Mesendoderm (in vitro differentiated cells): ENCODE measurements around the gene PLA2G2F. TPM values are rescaled to one million over a fixed set of nuclear protein-coding genes. Genes with fewer than 3 reads are reported as not detected.

Experiments used
- DNase-seq: peaks from one replicate; pipeline ENCODE4 v3.0.0; 2013
- H2AK5ac ChIP-seq: 2 replicates; pipeline ENCODE4 v1.6.1; 2013; ENCODE audit warnings: low read length, inconsistent platforms
- H2BK120ac ChIP-seq: 2 replicates; pipeline ENCODE4 v1.6.1; 2013; ENCODE audit warnings: low read depth, mild to moderate bottlenecking, low read length, moderate library complexity, mixed read lengths
- H2BK15ac ChIP-seq: replicated peaks from 2 replicates; pipeline ENCODE4 v1.6.1; 2013; ENCODE audit warnings: low read depth, mild to moderate bottlenecking, moderate library complexity
- H2BK5ac ChIP-seq: 2 replicates; pipeline ENCODE4 v1.6.1; 2013; ENCODE audit warnings: low read length, inconsistent platforms
- H3K18ac ChIP-seq: 2 replicates; pipeline ENCODE4 v1.6.1; 2013; ENCODE audit warnings: mild to moderate bottlenecking, low read length, mixed read lengths
- H3K23ac ChIP-seq: one replicate; pipeline ENCODE4 v1.6.1; 2013; ENCODE audit warnings: low read length
- H3K27ac ChIP-seq: 2 replicates; pipeline ENCODE4 v1.5.1; 2013; ENCODE audit warnings: low read depth, mild to moderate bottlenecking, inconsistent platforms, low read length, moderate library complexity
- H3K27me3 ChIP-seq: 2 replicates; pipeline ENCODE4 v1.6.1; 2013; ENCODE audit warnings: low read length, control low read depth, mild to moderate bottlenecking, inconsistent platforms; ENCODE audit not compliant: insufficient read depth, poor library complexity
- H3K36me3 ChIP-seq: 2 replicates; pipeline ENCODE4 v1.6.1; 2013; ENCODE audit warnings: low read length, inconsistent platforms; ENCODE audit not compliant: control insufficient read depth, insufficient read depth
- H3K4ac ChIP-seq: one replicate; pipeline ENCODE4 v1.6.1; 2013; ENCODE audit warnings: low read depth, mild to moderate bottlenecking, low read length, moderate library complexity
- H3K4me1 ChIP-seq: 2 replicates; pipeline ENCODE4 v1.6.1; 2013; ENCODE audit warnings: low read depth, low read length, inconsistent platforms; ENCODE audit not compliant: control insufficient read depth
- H3K4me2 ChIP-seq: 2 replicates; pipeline ENCODE4 v1.6.1; 2013; ENCODE audit warnings: low read length
- H3K4me3 ChIP-seq: 2 replicates; pipeline ENCODE4 v1.5.1; 2013; ENCODE audit warnings: mild to moderate bottlenecking, low read length
- H3K56ac ChIP-seq: one replicate; pipeline ENCODE4 v1.6.1; 2013; ENCODE audit warnings: low read length
- H3K79me1 ChIP-seq: 2 replicates; pipeline ENCODE4 v1.6.1; 2013; ENCODE audit warnings: low read length, inconsistent platforms
- H3K79me2 ChIP-seq: 2 replicates; pipeline ENCODE4 v1.6.1; 2013; ENCODE audit warnings: mild to moderate bottlenecking, low read length; ENCODE audit not compliant: control insufficient read depth, insufficient read depth
- H3K9ac ChIP-seq: 2 replicates; pipeline ENCODE4 v1.6.1; 2013; ENCODE audit warnings: low read length, inconsistent platforms
- H4K5ac ChIP-seq: one replicate; pipeline ENCODE4 v1.6.1; 2013; ENCODE audit warnings: low read length
- H4K8ac ChIP-seq: one replicate; pipeline ENCODE4 v1.6.1; 2013; ENCODE audit warnings: low read depth, mild to moderate bottlenecking, control low read depth, low read length, moderate library complexity
- WGBS: extraction: QIAGEN DNeasy Blood & Tissue Kit; methylation state at CpG from one replicate; pipeline ENCODE4 v1.1.7; 2013; ENCODE audit warnings: low lambda C conversion rate, missing lambda C conversion rate; ENCODE audit not compliant: insufficient coverage; ENCODE audit errors: extremely low coverage; 5-methylcytosine and 5-hydroxymethylcytosine counted together
- polyA plus RNA-seq, 2 experiments: library from polyadenylated mRNA; stranded (reverse); fragments of 200-250 nt; gene quantifications; one replicate each; pipeline ENCODE4 v1.2.3, GENCODE V29; 2013

The PLA2G2F gene
- not detected for polyA plus RNA-seq (2013, experiment 1 of 2)
- not detected for polyA plus RNA-seq (2013, experiment 2 of 2)

- H3K18ac ChIP-seq: no peak within 1 kb of the TSS
- no peak within 1 kb of the TSS for H3K9ac ChIP-seq
- H2BK5ac ChIP-seq: no peak within 1 kb of the TSS
- H3K36me3 ChIP-seq: no peaks in the 10 kb centered on the region
- no peak within 1 kb of the TSS for H3K4me2 ChIP-seq
- H2BK120ac ChIP-seq: no peak within 1 kb of the TSS
- no peak within 1 kb of the TSS for H2AK5ac ChIP-seq
- DNase-seq: no peak
- no peaks in the 10 kb centered on the region for H3K27me3 ChIP-seq
- no peak within 1 kb of the TSS for H3K27ac ChIP-seq
- H3K79me2 ChIP-seq: no peaks in the 10 kb centered on the region
- no peaks in the 10 kb centered on the region for H3K4me1 ChIP-seq
- no peak within 1 kb of the TSS for H4K8ac ChIP-seq
- H3K4me3 ChIP-seq: no peak within 1 kb of the TSS
- no peak within 1 kb of the TSS for H4K5ac ChIP-seq
- no peak within 1 kb of the TSS for H3K56ac ChIP-seq
- H3K23ac ChIP-seq: no peak within 1 kb of the TSS
- H3K4ac ChIP-seq: no peak within 1 kb of the TSS
- no CpG with 5 or more reads among the region's 9 CpGs for WGBS
- no peaks in the 10 kb centered on the region for H3K79me1 ChIP-seq
- no peak within 1 kb of the TSS for H2BK15ac ChIP-seq
Measured at GRCh38 chr1:20138961-20139550, at the start of gene PLA2G2F. TSS of gene PLA2G2F (plus strand) at chr1:20139323. CDS start at chr1:20139428, 105 bp downstream.

- H2AK5ac ChIP-seq: no peak overlapping the region
- no peaks in the 10 kb centered on the region for H3K36me3 ChIP-seq
- no peak overlapping the region for H3K4me3 ChIP-seq
- WGBS: no CpG with 5 or more reads among the region's 19 CpGs
- H3K79me1 ChIP-seq: no peaks in the 10 kb centered on the region
- H3K23ac ChIP-seq: no peak overlapping the region
- no peak overlapping the region for H2BK120ac ChIP-seq
- H3K4me1 ChIP-seq: no peaks in the 10 kb centered on the region
- no peak overlapping the region for H2BK5ac ChIP-seq
- no peaks in the 10 kb centered on the region for H3K27me3 ChIP-seq
- H3K79me2 ChIP-seq: no peaks in the 10 kb centered on the region
- no peak overlapping the region for H3K56ac ChIP-seq
- H3K4me2 ChIP-seq: no peak overlapping the region
- H3K9ac ChIP-seq: no peak overlapping the region
- no peak overlapping the region for H4K8ac ChIP-seq
- no peak overlapping the region for H3K27ac ChIP-seq
- no peak overlapping the region for H4K5ac ChIP-seq
- peak; percentile 75 for DNase-seq
- no peak overlapping the region for H2BK15ac ChIP-seq
- H3K4ac ChIP-seq: no peak overlapping the region
- H3K18ac ChIP-seq: no peak overlapping the region
Measured at GRCh38 chr1:20089328-20090077, 49.6 kb upstream of the PLA2G2F start.

GRCh38 chr1:20090119-20090518 is 49.0 kb upstream of the PLA2G2F start:
- no peak overlapping the region for H3K18ac ChIP-seq
- no CpG with 5 or more reads among the region's 3 CpGs for WGBS
- no peak overlapping the region for H2AK5ac ChIP-seq
- no peaks in the 10 kb centered on the region for H3K79me1 ChIP-seq
- H3K4ac ChIP-seq: no peak overlapping the region
- no peak overlapping the region for H3K4me2 ChIP-seq
- H3K23ac ChIP-seq: no peak overlapping the region
- DNase-seq: no peak
- H3K27me3 ChIP-seq: no peaks in the 10 kb centered on the region
- no peak overlapping the region for H2BK15ac ChIP-seq
- H3K4me1 ChIP-seq: no peaks in the 10 kb centered on the region
- H2BK5ac ChIP-seq: no peak overlapping the region
- H3K79me2 ChIP-seq: no peaks in the 10 kb centered on the region
- no peak overlapping the region for H4K8ac ChIP-seq
- no peak overlapping the region for H2BK120ac ChIP-seq
- H4K5ac ChIP-seq: no peak overlapping the region
- H3K27ac ChIP-seq: no peak overlapping the region
- H3K9ac ChIP-seq: no peak overlapping the region
- H3K36me3 ChIP-seq: no peaks in the 10 kb centered on the region
- no peak overlapping the region for H3K4me3 ChIP-seq
- no peak overlapping the region for H3K56ac ChIP-seq

DNA sequence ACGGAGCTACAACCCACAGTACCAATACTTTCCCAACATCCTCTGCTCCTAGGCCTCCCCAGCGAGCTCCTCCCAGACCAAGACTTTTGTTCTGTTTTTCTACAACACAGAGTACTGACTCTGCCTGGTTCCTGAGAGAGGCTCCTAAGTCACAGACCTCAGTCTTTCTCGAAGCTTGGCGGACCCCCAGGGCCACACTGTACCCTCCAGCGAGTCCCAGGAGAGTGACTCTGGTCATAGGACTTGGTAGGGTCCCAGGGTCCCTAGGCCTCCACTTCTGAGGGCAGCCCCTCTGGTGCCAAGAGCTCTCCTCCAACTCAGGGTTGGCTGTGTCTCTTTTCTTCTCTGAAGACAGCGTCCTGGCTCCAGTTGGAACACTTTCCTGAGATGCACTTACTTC is 48.5 kb upstream of the PLA2G2F start:
- WGBS: no CpG with 5 or more reads among the region's 6 CpGs
- H3K9ac ChIP-seq: no peak overlapping the region

DNA sequence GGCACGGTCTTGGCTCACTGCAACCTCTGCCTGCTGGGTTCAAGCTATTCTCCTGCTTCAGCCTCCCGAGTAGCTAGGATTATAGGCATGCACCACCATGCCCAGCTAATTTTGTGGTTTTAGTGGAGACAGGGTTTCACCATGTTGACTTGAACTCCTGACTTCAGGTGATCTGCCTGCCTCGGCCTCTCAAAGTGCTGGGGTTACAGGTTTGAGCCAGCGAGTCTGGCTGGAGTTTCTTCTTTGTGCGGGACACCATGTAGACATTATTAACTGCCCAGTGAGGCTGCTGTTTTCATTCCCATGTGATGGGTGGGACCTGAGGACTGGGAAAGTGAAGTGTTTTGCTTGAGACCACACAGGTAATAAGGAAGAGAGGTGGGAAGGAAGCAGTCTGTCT is 45.8 kb upstream of the PLA2G2F start:
- no peaks in the 10 kb centered on the region for H3K79me2 ChIP-seq
- H2AK5ac ChIP-seq: no peak overlapping the region
- H3K18ac ChIP-seq: no peak overlapping the region
- no peak overlapping the region for H2BK120ac ChIP-seq
- H4K5ac ChIP-seq: no peak overlapping the region
- no peak overlapping the region for H3K4me2 ChIP-seq
- no peaks in the 10 kb centered on the region for H3K79me1 ChIP-seq
- no peak overlapping the region for H3K4me3 ChIP-seq
- no peak overlapping the region for H2BK5ac ChIP-seq
- no CpG with 5 or more reads among the region's 5 CpGs for WGBS
- no peak overlapping the region for H3K23ac ChIP-seq
- no peak overlapping the region for H3K4ac ChIP-seq
- H4K8ac ChIP-seq: no peak overlapping the region
- no peak overlapping the region for H3K9ac ChIP-seq
- H3K36me3 ChIP-seq: no peaks in the 10 kb centered on the region
- DNase-seq: no peak
- no peak overlapping the region for H3K56ac ChIP-seq
- H3K27me3 ChIP-seq: no peaks in the 10 kb centered on the region
- no peaks in the 10 kb centered on the region for H3K4me1 ChIP-seq
- H2BK15ac ChIP-seq: no peak overlapping the region
- no peak overlapping the region for H3K27ac ChIP-seq

More for the DNA sequence above, 48.5 kb upstream of the PLA2G2F start:
- no peak for DNase-seq
- H4K5ac ChIP-seq: no peak overlapping the region
- no peak overlapping the region for H3K27ac ChIP-seq
- H3K18ac ChIP-seq: no peak overlapping the region
- no peaks in the 10 kb centered on the region for H3K79me1 ChIP-seq
- no peak overlapping the region for H3K56ac ChIP-seq
- no peak overlapping the region for H2BK5ac ChIP-seq
- no peak overlapping the region for H2BK15ac ChIP-seq
- no peaks in the 10 kb centered on the region for H3K79me2 ChIP-seq
- no peak overlapping the region for H2BK120ac ChIP-seq
- no peak overlapping the region for H3K4ac ChIP-seq
- H3K4me2 ChIP-seq: no peak overlapping the region
- no peaks in the 10 kb centered on the region for H3K36me3 ChIP-seq
- no peak overlapping the region for H2AK5ac ChIP-seq
- H3K4me3 ChIP-seq: no peak overlapping the region
- H3K4me1 ChIP-seq: no peaks in the 10 kb centered on the region
- no peak overlapping the region for H3K23ac ChIP-seq
- no peak overlapping the region for H4K8ac ChIP-seq
- H3K27me3 ChIP-seq: no peaks in the 10 kb centered on the region
